Measurements from ENCODE around the gene LUC7L.
"Not testable (repeated sequence)": the region's sequence is repeated elsewhere in the genome, so short reads cannot be mapped to it uniquely, and the experiment has no call there.

LUC7L gene

DNA sequence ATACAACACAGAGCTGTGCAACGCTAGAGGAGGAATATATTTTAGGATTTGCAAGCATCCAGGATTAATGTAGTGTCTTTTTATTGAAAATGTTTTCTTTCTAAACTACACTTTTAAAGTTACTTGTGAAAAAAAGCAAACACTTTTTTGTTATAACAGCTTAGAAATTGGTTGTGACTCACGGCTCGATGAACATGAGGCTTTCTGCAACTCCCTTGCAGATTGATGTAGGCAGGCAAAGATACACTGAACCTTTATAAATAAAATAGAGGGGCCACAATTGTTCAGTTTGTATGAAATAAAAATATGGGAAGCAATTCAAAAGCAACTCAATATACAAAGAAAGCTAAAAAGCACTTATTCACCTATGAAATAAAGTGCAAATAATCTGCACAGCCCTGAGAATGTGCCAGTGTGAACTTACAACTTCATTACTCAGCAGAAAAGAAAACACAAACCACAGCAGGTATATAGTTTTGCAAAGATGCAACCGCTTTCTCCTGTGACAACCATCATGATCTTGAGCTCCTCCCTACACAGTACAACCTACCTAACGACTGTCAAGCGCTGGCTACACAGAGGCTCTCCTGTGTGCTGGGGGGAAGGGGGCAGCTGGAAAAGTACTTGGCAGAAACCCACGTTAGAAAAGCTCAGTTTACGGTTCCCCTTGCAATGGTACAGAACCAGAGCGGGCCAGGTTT, 948 bp downstream of the LUC7L start:
- peak; percentile 29 for DNase-seq

DNA sequence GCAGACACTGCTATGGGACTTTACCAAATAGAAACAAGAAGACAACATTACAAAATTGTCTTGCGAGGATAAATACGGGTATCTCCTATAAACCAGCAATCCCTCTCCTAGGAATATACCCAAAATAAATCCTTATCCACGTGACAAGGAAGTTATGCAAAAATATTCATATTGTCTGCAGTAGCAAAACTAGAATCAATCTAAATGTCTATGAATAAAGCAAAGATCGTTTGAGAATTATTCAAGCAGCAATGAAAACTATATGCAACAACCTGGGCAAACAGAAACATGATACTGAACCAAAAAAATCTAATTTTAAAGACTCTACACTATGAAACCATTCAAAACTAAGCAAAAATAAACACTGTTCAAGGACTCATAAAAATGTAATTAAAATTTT, 9.2 kb downstream of the LUC7L start:
- DNase-seq, result no peak

- no peak for DNase-seq
Measured at GRCh38 chr16:212999-213398, 16.2 kb downstream of the LUC7L start.

GRCh38 chr16:211631-212180, 17.5 kb downstream of the LUC7L start:
- not testable (repeated sequence) for DNase-seq

GRCh38 chr16:209359-209758, 19.9 kb downstream of the LUC7L start:
- DNase-seq, result not testable (repeated sequence)

- DNase-seq, result not testable (repeated sequence)
Measured at GRCh38 chr16:204046-204445, 25.2 kb downstream of the LUC7L start.

GRCh38 chr16:203246-203645, 26.0 kb downstream of the LUC7L start:
- no peak for DNase-seq

GRCh38 chr16:200388-200787, 28.9 kb downstream of the LUC7L start:
- DNase-seq, result no peak

DNA sequence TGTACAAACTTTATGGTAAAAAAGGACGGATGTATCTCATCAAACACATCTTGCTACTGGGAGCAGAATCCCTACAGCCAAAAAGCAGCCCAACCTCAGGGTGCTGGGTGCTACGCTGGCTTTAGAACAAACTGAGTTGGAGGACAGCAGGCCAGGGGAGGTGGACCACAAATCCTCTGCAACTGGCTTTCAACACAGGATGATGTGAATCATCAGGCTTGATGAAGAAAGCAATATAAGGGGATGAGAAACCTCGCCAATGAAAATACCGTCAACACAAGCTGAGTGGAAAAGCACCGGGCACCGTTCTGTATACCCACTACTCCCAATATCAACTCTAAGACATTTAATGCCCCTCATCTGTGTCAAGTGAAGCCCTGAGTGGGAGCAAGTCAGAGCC, 34.7 kb downstream of the LUC7L start:
- DNase-seq, result no peak

DNA sequence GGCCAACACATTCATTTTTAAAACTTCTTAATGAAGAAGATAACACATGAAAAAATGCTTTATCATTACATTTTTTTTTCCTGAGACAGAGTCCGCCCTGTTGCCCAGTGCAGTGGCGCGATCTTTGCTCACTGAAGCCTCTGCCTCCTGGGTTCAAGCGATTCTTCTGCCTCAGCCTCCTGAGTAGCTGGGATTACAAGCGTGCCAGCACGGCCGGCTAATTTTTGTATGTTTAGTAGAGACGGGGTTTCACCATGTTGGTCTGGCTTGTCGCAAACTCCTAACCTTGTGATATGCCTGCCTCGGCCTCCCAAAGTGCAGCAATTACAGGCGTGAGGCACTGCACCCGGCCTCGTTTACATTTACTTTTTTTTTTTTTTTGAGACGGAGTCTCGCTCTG, 35.8 kb downstream of the LUC7L start:
- DNase-seq, result no peak

DNA sequence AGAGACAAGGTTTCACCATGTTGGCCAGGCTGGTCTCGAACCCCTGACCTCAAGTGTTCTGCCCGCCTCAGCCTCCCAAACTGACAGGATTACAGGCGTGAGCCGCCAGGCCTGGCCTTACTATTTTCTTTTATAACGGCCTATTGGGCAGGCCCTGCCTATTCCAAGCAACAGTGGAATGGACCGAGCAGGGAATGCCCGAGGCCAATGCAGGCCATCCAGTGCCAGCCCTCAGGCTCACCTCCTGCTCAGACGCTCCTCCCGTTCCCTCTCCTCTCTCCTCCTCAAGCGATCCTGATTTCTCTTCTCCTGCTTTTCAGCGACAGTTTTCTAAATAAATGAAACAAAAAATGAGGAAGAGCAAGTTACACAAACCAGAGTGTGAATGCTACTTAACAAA, 36.6 kb downstream of the LUC7L start:
- DNase-seq, result no peak

- no peak for DNase-seq
Measured at GRCh38 chr16:191831-192230, 37.4 kb downstream of the LUC7L start.

GRCh38 chr16:189604-190186, 39.6 kb downstream of the LUC7L start:
- no peak for DNase-seq

DNA sequence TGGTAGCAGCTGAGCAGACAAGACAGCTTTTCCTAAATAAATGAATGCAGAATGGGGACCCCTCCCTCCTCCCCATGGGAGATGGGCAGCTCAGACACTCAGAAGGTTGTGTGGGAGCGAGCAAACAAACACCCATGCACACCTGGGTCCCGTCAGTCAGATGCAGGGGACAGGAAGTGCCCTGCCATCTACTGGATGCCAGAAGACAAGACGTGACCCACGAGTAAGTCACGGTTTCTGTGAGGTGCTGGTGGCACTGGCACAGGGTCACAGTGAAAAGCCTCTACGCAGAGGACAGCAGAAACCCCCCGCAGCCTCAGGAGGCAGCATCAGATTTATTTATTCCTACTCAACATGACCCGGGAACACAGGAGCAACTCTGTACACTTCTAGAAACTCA, 40.6 kb downstream of the LUC7L start:
- no peak for DNase-seq

GRCh38 chr16:187330-187729, 41.9 kb downstream of the LUC7L start:
- no peak for DNase-seq

GRCh38 chr16:185691-186090, 43.6 kb downstream of the LUC7L start:
- no peak for DNase-seq

DNA sequence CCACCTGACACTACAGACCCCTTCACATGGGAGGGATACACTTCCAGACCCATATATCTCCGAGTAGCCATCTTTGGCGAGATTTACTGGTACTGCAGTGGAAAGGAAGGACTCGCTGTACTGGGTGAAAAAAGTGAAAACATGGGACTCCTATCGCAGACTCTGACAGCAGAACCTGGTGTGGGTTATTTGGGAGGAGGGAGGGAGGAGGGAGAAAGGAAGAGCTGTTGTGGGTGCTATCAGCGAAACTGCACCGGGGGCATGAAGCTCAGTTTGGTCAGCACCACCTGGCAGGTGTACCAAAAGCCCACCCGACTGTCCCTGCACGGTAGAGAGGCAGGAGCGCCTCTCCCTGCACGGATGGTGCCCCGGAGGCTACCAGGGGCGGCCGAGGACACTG, 44.0 kb downstream of the LUC7L start:
- DNase-seq, result no peak

GRCh38 chr16:183005-183404, 46.2 kb downstream of the LUC7L start:
- DNase-seq, result no peak

DNA sequence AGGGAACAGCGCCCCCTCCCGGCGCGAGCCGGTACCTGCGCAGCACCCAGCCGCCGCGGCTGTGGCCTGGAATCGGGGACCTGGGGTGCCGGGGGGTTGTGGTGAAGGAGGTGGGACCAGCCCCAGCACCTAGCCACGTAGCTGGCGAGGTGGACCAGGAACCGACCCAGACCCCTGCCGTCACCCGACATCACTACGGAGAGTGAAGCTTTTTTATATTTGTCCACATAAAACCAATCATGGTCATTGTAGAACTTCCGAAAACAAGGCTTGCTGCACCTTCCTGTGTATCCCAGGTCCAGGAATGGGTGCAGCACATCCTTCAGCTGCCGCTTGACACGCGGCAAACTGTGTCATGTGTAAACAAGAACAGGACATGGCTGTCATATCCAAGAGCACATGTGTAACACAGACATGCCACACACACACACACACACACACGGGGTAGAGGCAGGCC, 47.7 kb downstream of the LUC7L start:
- no peak for DNase-seq

DNA sequence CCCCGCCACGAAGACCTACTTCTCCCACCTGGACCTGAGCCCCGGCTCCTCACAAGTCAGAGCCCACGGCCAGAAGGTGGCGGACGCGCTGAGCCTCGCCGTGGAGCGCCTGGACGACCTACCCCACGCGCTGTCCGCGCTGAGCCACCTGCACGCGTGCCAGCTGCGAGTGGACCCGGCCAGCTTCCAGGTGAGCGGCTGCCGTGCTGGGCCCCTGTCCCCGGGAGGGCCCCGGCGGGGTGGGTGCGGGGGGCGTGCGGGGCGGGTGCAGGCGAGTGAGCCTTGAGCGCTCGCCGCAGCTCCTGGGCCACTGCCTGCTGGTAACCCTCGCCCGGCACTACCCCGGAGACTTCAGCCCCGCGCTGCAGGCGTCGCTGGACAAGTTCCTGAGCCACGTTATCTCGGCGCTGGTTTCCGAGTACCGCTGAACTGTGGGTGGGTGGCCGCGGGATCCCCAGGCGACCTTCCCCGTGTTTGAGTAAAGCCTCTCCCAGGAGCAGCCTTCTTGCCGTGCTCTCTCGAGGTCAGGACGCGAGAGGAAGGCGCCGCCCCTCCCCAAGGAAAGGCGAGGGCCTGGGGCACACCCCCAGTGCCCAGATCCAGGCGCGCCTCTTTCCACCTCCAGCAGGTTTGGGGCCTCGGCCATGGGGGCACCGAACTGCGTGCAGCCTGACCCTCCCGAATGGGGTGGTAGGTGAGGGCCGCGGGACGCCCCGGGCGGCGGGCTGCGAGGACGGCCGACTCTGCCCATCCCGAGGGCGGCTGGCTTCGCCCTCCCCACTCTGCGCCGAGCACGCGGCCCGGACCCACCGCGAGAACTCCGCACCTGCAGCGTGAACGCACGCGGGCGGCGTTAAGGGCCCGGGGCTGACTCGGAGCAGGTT, 48.3 kb downstream of the LUC7L start:
- DNase-seq, result peak; percentile 82

DNA sequence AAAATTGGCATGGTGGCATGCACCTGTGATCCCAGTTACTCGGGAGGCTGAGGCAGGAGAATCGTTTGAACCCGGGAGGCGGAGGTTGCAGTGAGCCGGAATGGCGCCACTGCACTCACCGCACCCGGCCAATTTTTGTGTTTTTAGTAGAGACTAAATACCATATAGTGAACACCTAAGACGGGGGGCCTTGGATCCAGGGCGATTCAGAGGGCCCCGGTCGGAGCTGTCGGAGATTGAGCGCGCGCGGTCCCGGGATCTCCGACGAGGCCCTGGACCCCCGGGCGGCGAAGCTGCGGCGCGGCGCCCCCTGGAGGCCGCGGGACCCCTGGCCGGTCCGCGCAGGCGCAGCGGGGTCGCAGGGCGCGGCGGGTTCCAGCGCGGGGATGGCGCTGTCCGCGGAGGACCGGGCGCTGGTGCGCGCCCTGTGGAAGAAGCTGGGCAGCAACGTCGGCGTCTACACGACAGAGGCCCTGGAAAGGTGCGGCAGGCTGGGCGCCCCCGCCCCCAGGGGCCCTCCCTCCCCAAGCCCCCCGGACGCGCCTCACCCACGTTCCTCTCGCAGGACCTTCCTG, 49.1 kb downstream of the LUC7L start, which contains the start of gene HBQ1:
Gene HBQ1, plus strand, starts transcription at position 359 of the 575 bp plus-strand sequence. Its CDS starts 28 bp downstream, at position 387.
- peak; percentile 52 for DNase-seq

- DNase-seq, result no peak
Measured at GRCh38 chr16:179211-180092, 49.8 kb downstream of the LUC7L start.

Data from NCI-H1436 (cell line).